NCI-H1436 treated with DMSO at 0.1 percent for 48 hours (cell line): ENCODE measurements around the gene CCNH.
A peak's percentile ranks its signal among the peaks of the same experiment; 100 is the strongest.

Experiments
- DNase-seq: peaks from one replicate; lab custom pipeline; 2025; lab: John Stamatoyannopoulos, UW

Gene CCNH

GRCh38 chr5:87412630-87413342 lies at the start of gene CCNH:
Gene CCNH, minus strand, starts transcription at chr5:87412930. Its CDS starts 136 bp downstream, at chr5:87412794.
- peak; percentile 88 for DNase-seq

- DNase-seq = no peak
These were observed 45.0 kb upstream of the CCNH start for GRCh38 chr5:87457706-87458105.

- no peak for DNase-seq
These were observed 41.1 kb upstream of the CCNH start for GRCh38 chr5:87453801-87454200.

- DNase-seq = no peak
These were observed 40.1 kb upstream of the CCNH start for GRCh38 chr5:87452837-87453236.

GRCh38 chr5:87442419-87442818 lies 29.7 kb upstream of the CCNH start:
- no peak for DNase-seq

GRCh38 chr5:87438231-87438630 lies 25.5 kb upstream of the CCNH start:
- no peak for DNase-seq

GRCh38 chr5:87437724-87438123 lies 25.0 kb upstream of the CCNH start:
- DNase-seq = no peak

GRCh38 chr5:87435144-87435694 lies 22.5 kb upstream of the CCNH start:
- no peak for DNase-seq

GRCh38 chr5:87434461-87434860 lies 21.7 kb upstream of the CCNH start:
- DNase-seq = no peak

GRCh38 chr5:87433945-87434344 lies 21.2 kb upstream of the CCNH start:
- DNase-seq = no peak

- no peak for DNase-seq
These were observed 19.7 kb upstream of the CCNH start for GRCh38 chr5:87432460-87432859.

- no peak for DNase-seq
These were observed 18.2 kb upstream of the CCNH start for GRCh38 chr5:87430863-87431457.

- DNase-seq = no peak
These were observed 11.0 kb upstream of the CCNH start for GRCh38 chr5:87423755-87424154.

GRCh38 chr5:87421307-87421706 lies 8.6 kb upstream of the CCNH start:
- DNase-seq = no peak

- DNase-seq = no peak
These were observed 5.8 kb upstream of the CCNH start for GRCh38 chr5:87418506-87418905.

GRCh38 chr5:87413343-87413645 lies 564 bp upstream of the CCNH start:
- no peak for DNase-seq

- DNase-seq = no peak
These were observed 629 bp downstream of the CCNH start for GRCh38 chr5:87411973-87412629.

GRCh38 chr5:87411586-87411972 lies 1.2 kb downstream of the CCNH start:
- DNase-seq = no peak

- no peak for DNase-seq
These were observed 1.8 kb downstream of the CCNH start for GRCh38 chr5:87410931-87411330.

GRCh38 chr5:87408204-87408603 lies 4.5 kb downstream of the CCNH start:
- DNase-seq = no peak

- DNase-seq = no peak
These were observed 7.1 kb downstream of the CCNH start for GRCh38 chr5:87405472-87406155.

GRCh38 chr5:87404359-87404758 lies 8.4 kb downstream of the CCNH start:
- DNase-seq = no peak

- DNase-seq = no peak
These were observed 8.8 kb downstream of the CCNH start for GRCh38 chr5:87403899-87404298.
